22Rv1 (cell line): ENCODE data around the gene CCDC92.

ENCODE experiments used
- H3K27ac ChIP-seq: fragments of 450-650 bp; 2 replicates; pipeline ENCODE4 v1.5.1; 2017
- CTCF ChIP-seq: fragments of 450-650 bp; IDR thresholded peaks from 2 replicates; pipeline ENCODE4 v1.5.1; 2017; ENCODE audit warnings: mild to moderate bottlenecking
- ZFX ChIP-seq: fragments of 450-650 bp; IDR thresholded peaks from 2 replicates; pipeline ENCODE4 v1.6.1; 2017; ENCODE audit warnings: antibody characterized with exemption, borderline replicate concordance

CCDC92 gene

GRCh38 chr12:123986374-123986965 is 13.8 kb upstream of the CCDC92 start:
- no peak for TF ChIP-seq ZFX
- TF ChIP-seq CTCF: no peak
- no peak overlapping the region for H3K27ac ChIP-seq

GRCh38 chr12:123984903-123985302 is 12.3 kb upstream of the CCDC92 start:
- H3K27ac ChIP-seq: no peak overlapping the region
- no peak for TF ChIP-seq CTCF
- no peak for TF ChIP-seq ZFX

GRCh38 chr12:123983822-123984485 is 11.3 kb upstream of the CCDC92 start:
- no peak overlapping the region for H3K27ac ChIP-seq
- no peak for TF ChIP-seq ZFX
- TF ChIP-seq CTCF: peak; percentile 86

GRCh38 chr12:123982269-123982668 is 9.6 kb upstream of the CCDC92 start:
- TF ChIP-seq CTCF: no peak
- TF ChIP-seq ZFX: no peak
- H3K27ac ChIP-seq: no peak overlapping the region

- no peak overlapping the region for H3K27ac ChIP-seq
- no peak for TF ChIP-seq ZFX
Measured at GRCh38 chr12:123979566-123979965, 6.9 kb upstream of the CCDC92 start.

GRCh38 chr12:123976227-123976826 is 3.7 kb upstream of the CCDC92 start:
- no peak overlapping the region for H3K27ac ChIP-seq
- TF ChIP-seq ZFX: no peak
- TF ChIP-seq CTCF: no peak

GRCh38 chr12:123973552-123974341 is 1.1 kb upstream of the CCDC92 start:
- peak overlapping the region; percentile 84 for H3K27ac ChIP-seq
- no peak; the same call in 1 of the 2 replicates for TF ChIP-seq CTCF
